ENCODE results near the gene MAD1L1.

Gene MAD1L1

GRCh38 chr7:1917221-1918062 is 315.3 kb downstream of the MAD1L1 start:
- DNase-seq: no peak

GRCh38 chr7:1916601-1916970 is 316.2 kb downstream of the MAD1L1 start:
- DNase-seq: no peak

GRCh38 chr7:1915956-1916600 is 316.7 kb downstream of the MAD1L1 start:
- DNase-seq: no peak

- no peak for DNase-seq
Measured at GRCh38 chr7:1915326-1915725, 317.4 kb downstream of the MAD1L1 start.

- DNase-seq: no peak
Measured at GRCh38 chr7:1914743-1915142, 318.0 kb downstream of the MAD1L1 start.

- no peak for DNase-seq
Measured at GRCh38 chr7:1914321-1914720, 318.4 kb downstream of the MAD1L1 start.

GRCh38 chr7:1913466-1914282 is 319.1 kb downstream of the MAD1L1 start:
- no peak for DNase-seq

GRCh38 chr7:1912593-1913465 is 319.9 kb downstream of the MAD1L1 start:
- DNase-seq: no peak

- DNase-seq: no peak
Measured at GRCh38 chr7:1911571-1911970, 321.2 kb downstream of the MAD1L1 start.

- DNase-seq: no peak
Measured at GRCh38 chr7:1910827-1911226, 321.9 kb downstream of the MAD1L1 start.

GRCh38 chr7:1910081-1910685 is 322.6 kb downstream of the MAD1L1 start:
- DNase-seq: no peak

- no peak for DNase-seq
Measured at GRCh38 chr7:1909476-1909875, 323.3 kb downstream of the MAD1L1 start.

- no peak for DNase-seq
Measured at GRCh38 chr7:1908823-1909420, 323.8 kb downstream of the MAD1L1 start.

GRCh38 chr7:1907751-1908365 is 324.9 kb downstream of the MAD1L1 start:
- no peak for DNase-seq

- DNase-seq: no peak
Measured at GRCh38 chr7:1906988-1907745, 325.6 kb downstream of the MAD1L1 start.

GRCh38 chr7:1906087-1906830 is 326.5 kb downstream of the MAD1L1 start:
- no peak for DNase-seq

GRCh38 chr7:1902231-1902855 is 330.4 kb downstream of the MAD1L1 start:
- no peak for DNase-seq

GRCh38 chr7:1901431-1902210 is 331.1 kb downstream of the MAD1L1 start:
- DNase-seq: no peak

Measured in activated T-cell treated with anti-CD3 and anti-CD28 coated beads, Interleukin-2, amount 50 U/mL, for 1 hour (primary cell).